Right forelimb (tissue), 1 donor: Measurements from ENCODE around the gene XCL1.
"Not testable (repeated sequence)": the region's sequence is repeated elsewhere in the genome, so short reads cannot be mapped to it uniquely, and the experiment has no call there.

Experiments used
- DNase-seq: peaks from one replicate; pipeline ENCODE4 v3.0.0-alpha.2; 2018

The XCL1 gene, protein sequence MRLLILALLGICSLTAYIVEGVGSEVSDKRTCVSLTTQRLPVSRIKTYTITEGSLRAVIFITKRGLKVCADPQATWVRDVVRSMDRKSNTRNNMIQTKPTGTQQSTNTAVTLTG

DNA sequence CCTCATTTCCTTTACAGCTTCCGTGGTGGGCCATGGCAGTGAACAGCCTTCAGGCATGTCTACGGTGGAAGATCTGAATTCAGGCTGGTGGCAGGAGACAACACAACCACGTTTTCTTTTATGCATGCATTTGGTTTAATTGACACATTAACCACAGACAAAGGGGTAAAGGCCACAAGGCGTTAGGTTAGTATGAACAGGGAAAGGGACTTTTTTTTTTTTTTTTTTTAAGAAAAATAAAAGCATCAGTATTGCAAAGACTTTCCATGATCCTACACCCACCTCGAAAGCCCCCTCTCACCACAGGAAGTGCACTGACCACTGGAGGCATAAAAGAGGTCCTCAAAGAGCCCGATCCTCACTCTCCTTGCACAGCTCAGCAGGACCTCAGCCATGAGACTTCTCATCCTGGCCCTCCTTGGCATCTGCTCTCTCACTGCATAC is at the start of gene XCL1:
Gene XCL1 (plus strand): TSS at position 361 of the 444 bp plus-strand sequence. CDS start 33 bp downstream, at position 394.
- DNase-seq, result not testable (repeated sequence)

DNA sequence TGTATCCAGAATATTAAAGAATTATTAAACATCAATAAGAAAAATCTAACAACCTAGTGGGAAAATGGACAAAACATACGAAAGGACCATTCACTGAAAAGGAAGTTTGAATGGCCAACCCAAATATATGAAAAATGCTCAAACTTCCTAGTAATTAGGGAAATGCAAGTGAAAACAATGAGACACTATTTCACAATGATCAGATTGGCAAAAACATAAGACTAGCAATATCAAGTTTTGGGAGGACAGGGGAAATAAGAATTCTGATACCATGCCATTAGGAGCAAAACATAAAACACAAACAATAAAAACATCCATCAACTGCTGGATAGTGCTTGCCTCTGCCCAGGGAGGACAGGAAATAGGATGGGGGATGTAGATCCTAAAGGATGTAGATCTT is 46.9 kb upstream of the XCL1 start:
- no peak for DNase-seq

DNA sequence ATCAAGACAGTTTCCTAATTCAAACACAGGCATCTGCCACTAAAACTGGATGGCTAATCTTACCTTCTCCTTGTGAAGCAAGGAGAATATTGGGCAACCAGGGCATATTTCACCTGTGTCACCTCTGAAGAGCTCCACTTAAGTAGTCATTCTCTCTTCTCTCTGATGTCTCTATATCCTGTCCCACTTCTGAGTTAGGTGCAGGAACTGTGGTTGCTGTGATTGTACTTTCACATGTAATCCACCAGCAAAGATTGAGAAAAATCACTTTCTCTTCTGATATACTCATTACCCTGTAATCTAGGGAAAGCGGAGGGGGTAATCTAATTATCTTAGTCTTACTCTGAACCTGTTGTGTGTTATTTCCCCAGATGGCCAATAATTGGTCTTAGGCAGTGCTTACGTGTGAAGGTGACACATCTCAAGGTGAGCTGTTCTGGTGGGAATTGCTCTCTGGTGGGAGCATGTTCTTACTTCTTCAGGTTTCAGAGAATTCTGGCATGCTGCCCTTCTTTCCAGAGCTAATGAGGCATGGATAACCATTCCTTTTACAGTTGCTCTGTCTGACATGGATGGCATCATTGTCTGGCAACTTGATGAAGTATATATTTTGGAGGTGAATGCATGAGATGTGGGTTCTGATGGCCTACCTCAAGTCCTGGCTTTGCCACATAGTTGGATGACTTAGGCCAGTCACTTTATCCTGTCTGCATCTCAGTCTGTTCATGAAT is 44.6 kb upstream of the XCL1 start:
- DNase-seq, result no peak

DNA sequence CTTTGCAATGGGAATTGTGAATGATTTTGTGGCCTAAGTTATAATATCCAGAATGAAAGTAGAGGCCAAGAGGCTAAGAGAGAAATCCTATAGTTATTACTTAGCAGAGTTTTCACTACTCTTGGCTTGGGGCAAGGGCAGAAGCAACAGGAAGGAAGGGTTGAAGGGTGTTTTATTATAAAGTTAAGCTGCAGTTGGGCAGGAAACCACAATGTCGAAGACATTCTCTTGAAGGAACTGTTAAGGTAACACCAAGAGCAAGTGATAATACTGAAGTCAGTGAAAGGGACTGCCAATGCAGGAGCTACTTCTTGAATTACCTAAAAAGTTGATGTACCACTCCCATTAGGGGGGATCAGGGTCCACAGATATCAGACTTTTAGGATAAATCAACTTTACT is 40.9 kb upstream of the XCL1 start:
- DNase-seq, result no peak

DNA sequence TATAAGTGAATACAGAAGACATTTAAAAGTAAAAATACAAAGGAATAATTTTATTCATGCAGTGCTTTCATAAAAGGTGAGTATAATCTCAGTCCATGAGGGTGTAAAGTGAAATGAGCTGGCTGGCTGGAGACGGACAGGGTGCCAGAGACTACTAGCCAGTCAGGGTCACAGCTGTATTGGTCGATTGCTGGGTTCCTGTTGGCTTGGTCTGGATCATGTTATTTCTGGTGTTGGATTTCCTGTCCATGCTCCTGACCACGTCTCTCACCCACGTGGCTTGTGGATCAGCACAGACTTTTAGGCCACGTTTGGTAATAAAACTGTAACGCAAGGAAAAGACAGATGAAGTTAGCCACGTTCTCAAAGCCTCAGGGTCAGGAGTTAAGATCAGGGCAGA is 35.6 kb upstream of the XCL1 start:
- not testable (repeated sequence) for DNase-seq

DNA sequence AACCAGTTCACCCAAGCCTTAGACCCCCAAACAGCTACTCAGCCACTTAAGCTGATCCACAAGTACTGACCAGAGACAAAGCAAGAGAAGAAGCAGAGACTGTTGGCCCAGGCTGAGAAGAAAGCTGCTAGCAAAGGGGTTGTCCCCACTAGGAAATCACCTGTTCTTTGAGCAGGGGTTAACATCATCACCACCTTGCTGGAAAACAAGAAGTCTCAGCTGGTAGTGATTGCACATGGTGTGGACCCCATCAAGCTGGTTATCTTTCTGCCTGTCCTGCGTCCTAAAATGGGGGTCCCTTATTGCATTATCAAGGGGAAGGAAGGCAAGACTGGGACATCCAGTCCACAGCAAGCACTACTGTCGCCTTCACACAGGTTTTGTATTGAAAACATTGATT is 33.4 kb upstream of the XCL1 start:
- DNase-seq, result not testable (repeated sequence)

DNA sequence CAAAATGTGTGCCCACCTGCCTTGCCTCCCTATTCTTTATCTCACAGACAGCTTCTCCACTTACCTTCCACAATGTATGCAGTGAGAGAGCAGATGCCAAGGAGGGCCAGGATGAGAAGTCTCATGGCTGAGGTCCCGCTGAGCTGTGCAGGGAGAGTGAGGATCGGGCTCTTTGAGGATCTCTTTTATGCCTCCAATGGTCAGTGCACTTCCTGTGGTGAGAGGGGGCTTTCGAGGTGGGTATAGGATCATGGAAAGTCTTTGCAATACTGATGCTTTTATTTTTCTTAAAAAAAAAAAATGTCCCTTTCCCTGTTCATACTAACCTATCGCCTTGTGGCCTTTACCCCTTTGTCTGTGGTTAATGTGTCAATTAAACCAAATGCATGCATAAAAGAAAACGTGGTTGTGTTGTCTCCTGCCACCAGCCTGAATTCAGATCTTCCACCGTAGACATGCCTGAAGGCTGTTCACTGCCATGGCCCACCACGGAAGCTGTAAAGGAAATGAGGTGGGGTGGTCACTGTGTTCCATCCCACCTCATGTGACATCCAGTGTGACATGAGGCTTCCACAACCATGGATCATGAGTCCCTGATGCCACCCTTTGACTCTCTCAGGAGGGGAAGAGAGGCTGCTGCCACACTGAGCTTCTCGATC is 32.4 kb upstream of the XCL1 start, which contains the start of gene XCL2:
Gene XCL2 (minus strand): TSS at position 158 of the 659 bp plus-strand sequence. CDS start 33 bp downstream, at position 125.
- DNase-seq, result not testable (repeated sequence)

DNA sequence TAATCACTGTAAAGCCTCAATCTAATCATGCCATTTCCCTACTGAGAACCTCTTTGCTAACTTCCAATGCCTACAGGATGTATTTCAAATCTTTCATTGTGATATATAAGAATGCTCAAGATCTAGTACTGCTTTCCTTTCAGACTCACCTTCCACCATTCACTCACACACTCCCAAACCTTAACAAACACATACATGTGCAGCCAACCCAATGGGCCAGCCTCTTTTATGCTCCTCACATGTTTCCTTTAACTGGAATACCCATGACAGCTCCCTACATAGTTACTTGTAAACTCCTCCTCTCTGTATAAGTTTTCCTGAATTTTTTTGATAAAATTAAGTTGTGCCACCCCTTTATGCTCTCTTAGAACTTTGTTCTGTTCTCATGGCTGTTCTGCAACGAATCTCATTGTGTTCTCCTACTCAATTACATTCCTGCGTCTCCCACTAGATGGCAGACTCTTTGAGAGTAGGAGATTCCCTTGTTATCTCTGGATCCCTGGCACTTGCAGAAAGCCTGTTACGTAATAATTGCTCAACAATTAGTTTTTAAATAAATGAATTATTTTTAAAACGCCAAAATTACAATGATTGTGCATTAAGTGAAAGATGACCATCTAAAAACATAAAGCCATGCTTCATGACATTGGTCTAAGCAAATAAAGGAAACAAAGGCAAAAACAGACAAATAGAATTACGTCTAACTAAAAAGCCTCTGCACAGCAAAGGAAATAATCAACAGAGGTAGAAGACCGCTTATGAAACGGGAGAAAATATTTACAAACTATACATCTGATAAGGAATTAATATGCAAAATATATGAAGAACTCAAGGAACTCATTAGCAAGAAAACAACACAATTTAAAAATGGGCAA is 30.5 kb upstream of the XCL1 start:
- DNase-seq, result not testable (repeated sequence)

DNA sequence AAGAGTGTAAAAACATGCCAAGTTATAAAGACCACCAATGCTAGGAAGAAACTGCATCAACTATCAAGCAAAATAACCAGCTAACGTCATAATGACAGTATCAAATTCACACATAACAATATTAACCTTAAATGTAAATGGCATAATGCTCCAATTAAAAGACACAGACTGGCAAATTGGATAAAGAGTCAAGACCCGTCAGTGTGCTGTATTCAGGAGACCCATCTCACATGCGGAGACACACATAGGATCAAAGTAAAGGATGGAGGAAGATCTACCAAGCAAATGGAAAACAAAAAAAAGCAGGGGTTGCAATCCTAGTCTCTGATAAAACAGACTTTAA is 29.9 kb upstream of the XCL1 start:
- DNase-seq, result not testable (repeated sequence)

DNA sequence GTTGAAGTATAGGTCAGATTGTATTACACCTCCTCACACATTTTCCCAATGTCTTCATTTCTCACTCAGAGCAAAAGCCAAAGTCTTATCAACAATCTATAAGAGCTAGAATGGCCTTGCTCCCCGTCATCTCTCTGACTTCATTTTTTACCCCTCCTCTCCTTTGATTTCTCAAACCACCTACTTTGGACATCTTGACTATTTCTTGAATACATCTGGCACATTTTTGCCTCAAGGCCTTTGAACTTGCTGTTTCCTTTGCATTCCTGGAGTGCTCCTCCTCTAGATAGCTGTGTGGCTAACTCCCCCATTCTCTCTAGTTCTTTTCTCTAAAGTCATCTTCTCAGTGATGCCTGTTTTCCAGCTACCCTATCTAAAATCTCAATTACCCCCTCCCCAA is 25.4 kb upstream of the XCL1 start:
- no peak for DNase-seq

DNA sequence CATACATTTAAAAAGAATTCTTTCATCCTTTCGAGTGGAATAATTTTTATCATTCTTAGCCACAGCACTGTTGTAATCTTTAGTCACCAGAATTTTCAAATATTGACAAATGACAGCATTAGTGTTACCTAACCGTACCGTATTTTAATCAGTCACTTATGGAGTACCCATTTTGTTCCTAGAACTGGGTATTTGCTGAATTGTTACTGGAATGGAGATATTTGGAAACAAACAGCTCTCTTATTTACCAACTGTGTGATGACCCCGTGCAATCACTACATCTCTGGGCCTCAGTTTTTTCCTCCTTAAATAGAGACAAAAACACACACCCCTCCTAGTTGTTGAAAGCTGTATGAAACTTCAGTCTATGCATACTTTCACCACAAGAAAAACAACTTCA is 24.7 kb upstream of the XCL1 start:
- no peak for DNase-seq

DNA sequence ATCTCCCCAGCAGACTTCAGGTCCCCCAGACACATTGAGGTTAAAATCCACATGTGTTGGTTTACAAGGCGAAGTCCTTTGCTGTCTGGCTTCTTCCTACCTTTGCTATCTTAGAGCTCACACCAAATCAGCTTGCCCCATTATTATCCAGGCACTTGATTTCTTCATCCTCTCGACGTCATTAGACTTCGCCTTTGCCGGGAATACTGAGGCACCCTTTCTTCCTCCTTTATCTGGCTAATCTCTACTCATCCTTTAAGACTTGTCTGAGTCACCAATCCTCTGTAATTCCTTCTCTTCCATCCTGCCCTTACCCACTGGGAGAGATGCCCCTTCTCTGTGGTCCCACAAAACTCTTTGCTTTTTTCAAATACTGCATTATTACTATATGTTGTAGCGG is 23.4 kb upstream of the XCL1 start:
- DNase-seq, result no peak

DNA sequence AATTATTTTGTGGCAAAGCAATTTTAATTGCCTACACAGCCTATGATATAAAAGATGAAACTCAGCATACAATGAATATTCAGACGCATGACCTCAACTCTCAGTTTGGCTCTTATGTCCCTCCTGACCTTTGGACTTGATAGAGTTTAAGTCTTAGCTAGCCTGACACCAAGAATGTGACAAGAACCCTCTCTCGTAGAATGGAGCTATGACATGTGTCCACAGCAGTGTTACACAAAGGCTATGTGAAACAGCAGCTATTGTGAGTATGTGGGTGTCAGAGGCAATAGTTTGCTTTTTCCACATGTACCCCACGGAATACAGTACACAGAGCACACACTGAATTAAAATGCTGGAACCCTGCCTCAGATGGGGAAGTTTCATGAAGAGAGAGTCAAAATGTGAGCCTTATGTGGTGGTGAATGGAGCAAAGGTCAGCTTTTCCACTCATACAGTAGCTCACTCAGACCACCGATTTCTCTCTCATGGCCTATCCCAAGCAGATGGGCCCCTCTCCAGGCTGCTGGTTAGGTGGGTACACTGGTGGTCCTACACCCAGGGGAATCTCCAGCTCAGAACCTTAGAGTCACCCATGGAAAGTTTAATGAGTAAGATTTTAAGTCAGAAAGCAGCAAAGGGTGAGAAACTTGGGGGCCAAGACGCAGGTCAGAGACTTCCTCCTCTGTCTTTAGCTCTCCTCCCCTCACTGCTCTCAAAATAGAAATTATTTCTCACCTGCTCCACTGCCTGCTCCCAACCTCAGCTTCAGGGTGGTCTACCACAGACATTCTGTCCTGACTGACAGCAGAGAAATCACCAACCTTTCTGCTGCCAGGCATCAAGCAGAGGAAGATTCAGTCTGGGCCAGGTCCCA is 22.5 kb upstream of the XCL1 start:
- no peak for DNase-seq

DNA sequence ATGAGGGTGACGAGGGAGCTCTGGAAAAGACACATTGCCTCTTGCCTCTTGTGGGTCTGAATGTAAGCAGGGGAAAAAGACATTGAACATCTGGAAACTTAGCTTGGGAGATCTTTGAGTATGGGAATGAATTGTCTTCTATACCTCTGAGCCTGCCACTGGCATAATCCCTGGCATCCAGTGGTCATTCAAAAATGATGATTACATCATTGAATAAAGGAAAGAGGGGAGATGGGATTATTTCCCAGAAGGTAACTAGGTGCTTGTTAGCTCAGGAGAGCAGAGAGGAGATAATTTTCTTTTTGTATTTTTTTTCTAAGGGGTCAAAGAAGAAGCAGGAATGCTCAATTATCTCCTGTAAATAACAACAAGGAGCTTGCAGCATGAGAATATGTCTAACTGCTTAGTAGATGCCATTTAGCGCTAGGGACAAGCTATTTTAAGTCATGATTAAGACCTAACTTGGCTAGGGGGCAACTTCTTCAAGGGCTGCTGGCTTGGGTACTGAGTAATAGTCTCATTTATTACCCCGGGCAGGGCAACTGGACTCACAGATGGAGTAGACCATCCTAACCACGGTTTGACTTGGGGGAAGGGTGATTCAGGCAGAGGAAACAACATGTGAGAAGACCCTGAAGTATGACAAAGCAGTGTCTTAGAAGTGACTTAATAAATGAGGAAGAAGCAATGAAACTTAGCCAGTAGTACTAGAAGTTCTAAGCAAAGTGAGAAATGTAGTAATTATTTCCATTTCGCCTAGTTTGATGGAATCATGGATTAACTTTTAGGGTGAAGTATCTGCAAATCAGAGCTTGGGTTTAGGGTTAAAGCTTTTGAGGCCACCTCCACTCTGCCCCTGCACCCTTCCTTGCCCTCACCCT is 21.6 kb upstream of the XCL1 start:
- no peak for DNase-seq

DNA sequence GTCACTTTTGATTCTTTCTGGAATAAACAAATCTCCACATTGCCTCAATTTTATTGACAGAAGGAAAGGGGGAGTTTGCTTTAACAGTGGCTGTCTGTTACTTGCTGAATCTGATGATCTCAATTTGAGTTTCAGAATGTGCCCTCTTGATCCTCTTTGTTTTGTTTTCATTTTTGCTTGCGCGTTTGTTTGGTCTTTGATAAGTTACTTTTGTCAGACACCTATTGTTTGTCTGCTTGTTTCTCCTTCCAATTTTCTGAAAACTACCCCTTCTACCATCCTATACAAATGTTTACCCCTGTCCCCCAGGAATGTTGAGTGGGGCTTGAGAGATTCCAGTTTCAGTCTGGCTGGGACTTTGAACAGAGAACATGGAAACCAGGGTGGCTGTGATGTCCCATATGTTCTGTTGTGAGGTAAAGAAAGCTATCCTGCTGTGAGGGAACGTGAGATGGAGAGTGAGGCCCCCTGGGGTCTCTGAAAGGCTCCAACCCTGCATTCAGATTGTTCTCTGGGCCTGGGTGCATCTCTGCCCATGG is 20.8 kb upstream of the XCL1 start:
- no peak for DNase-seq

DNA sequence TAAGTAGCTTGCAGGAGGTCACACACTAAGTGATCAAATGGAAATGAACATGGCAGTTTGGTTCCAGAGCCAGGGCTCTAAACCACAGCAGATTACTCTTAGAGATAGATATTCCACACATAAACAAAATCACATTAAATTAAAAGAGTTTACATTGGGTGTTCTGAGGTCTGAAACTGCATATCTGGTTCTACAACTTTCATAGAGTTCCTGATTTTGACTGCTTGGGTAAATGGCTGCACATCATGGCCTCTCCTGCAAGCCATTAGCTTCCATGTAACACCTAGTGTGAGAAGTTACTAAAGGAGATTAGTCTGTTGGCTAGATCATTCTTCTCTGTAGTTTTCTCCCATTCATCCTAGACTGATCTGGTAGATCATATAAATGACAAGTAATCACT is 19.8 kb upstream of the XCL1 start:
- DNase-seq, result no peak

DNA sequence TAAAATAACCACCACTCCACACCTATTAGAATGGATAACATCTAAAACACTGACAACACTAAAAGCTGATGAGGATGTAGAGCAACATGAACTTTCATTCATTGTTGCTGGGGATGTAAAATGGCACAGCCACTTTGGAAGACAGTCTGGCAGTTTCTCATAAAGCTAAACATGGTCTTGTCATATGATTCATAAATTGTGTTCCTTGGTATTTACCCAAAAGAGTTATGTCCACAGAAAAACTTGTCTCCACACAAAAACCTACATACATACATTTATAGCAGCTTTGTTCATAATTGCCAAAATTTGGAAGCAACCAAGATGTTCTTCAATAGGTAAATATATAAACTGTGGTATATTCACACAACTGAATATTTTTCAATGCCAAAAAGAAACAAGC is 16.0 kb upstream of the XCL1 start:
- no peak for DNase-seq

DNA sequence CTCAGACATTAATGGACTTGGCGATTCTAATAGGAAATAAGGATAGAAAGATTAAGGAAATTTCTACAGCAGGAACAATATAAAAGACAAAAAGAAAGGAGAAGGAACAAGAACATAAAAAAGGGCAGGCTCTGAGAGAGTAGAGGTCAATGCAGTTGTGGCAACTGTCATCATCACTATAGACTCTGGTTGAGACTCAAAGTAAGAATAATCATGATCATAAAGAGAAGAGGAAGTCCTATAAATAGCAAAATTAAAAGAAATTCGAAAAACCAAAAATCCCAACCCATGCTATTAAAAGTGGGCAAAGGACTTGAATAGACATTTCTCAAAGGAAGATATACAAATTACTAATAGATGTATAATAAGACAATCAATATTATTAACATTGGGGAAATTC is 14.4 kb upstream of the XCL1 start:
- DNase-seq, result no peak

DNA sequence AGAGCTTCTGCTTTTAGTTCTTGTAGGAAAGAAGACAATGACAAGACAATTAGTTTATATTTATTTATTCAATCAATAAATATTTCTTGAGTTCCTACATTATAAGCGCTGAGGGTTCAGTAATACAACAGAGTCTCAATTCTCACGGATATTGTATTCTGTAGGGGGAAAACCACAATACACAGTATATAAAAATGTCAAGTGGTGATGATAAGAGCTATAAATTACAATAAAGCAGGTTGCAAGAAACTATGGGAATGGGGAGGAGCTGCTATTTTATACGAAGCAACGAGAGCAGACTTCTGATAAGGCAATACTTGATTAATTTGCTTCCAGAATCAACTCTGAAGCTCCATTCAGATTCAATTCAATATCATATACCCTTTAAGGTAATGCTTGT is 10.6 kb upstream of the XCL1 start:
- DNase-seq, result no peak

DNA sequence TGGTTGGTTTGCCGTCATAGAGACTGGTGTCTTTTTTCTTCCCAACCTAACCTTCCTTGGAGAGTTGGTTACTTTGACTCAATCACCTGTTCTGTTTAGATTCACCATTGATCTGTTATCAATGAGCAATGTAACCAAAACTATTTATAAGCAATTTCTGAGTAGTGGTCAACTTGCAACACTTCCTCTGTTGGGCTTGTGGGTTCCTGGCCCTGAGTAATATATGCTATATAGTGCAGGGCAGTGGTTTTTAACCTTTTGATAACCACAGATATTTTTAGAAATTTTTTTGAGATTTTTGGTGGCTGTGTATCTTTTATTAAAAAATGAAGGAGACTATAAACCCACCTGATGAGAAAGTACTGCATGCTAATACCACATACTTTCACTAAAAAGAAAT is 9.4 kb upstream of the XCL1 start:
- DNase-seq, result no peak

DNA sequence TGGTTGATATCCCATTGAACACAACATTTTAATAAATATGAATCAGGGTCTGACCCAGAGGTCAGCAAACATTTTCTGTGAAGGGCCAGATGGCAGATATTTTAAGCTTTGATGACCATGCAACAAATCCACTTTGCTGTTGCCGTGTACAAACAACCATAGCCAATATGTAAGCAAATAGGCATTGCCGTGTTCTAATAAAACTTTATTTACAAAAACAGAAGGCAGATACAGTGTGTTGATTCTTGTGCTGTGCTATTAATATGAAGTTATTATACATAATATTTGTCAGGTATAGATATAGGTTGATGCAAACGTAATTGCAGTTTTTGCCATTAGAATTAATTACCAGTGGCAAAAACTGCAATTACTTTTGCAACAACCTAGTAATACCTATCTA is 8.8 kb upstream of the XCL1 start:
- no peak for DNase-seq
